ENCODE results near the gene GPC6. TPM values are rescaled to one million over a fixed set of nuclear protein-coding genes. Genes with fewer than 3 reads are reported as not detected.
A peak's percentile ranks its signal among the peaks of the same experiment; 100 is the strongest.

The GPC6 gene
- polyA plus RNA-seq, 2 of the 4 experiments (the other 2 are of a cell fraction): 8.0 to 14.4 TPM

- CTCF ChIA-PET: no interaction called here
- no peaks in the 10 kb centered on the region for H3K4me1 ChIP-seq
- DNase-seq (ENCODE audit: low read depth in 1 of 2, low spot score in 1 of 2) (no peak), ATAC-seq (no peak), FAIRE-seq (no peak)
- 33% methylated on average over 1 of the region's 1 CpG for WGBS (ENCODE audit: missing lambda C conversion rate)
- no peak overlapping the region for H3K4me3 ChIP-seq
- POLR2A ChIA-PET: no interaction called here
- H3K9me3 ChIP-seq: no peaks in the 10 kb centered on the region
- H3K4me2 ChIP-seq: no peak overlapping the region
- H3K27ac ChIP-seq: no peak overlapping the region
- TF ChIP-seq ZFP36 (IDR thresholded peaks at IDR 0.05; ENCODE audit: borderline replicate concordance, partially characterized antibody) (no peak), JUNB (IDR thresholded peaks at IDR 0.05) (no peak)
- TF ChIP-seq, protein P1, sequence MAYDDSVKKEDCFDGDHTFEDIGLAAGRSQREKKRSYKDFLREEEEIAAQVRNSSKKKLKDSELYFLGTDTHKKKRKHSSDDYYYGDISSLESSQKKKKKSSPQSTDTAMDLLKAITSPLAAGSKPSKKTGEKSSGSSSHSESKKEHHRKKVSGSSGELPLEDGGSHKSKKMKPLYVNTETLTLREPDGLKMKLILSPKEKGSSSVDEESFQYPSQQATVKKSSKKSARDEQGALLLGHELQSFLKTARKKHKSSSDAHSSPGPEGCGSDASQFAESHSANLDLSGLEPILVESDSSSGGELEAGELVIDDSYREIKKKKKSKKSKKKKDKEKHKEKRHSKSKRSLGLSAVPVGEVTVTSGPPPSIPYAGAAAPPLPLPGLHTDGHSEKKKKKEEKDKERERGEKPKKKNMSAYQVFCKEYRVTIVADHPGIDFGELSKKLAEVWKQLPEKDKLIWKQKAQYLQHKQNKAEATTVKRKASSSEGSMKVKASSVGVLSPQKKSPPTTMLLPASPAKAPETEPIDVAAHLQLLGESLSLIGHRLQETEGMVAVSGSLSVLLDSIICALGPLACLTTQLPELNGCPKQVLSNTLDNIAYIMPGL (CRISPR knock-in tag; IDR thresholded peaks at IDR 0.05; ENCODE audit: borderline replicate concordance): no peak
These were observed 497.6 kb downstream of the GPC6 start for GRCh38 chr13:93724187-93724586.

- POLR2A ChIA-PET: no interaction called here
- 0 out of 3 replicates have a peak overlapping the region, but pooled peaks have one; percentile 25 for H3K4me2 ChIP-seq
- ATAC-seq: no peak
- TF ChIP-seq RARB (CRISPR knock-in tag; IDR thresholded peaks at IDR 0.05) (no peak), TP53 (CRISPR knock-in tag; IDR thresholded peaks at IDR 0.05) (no peak), POLR2AphosphoS2 (conservative IDR thresholded peaks at IDR 0.05; ENCODE audit: low read length) (no peak)
- no peaks in the 10 kb centered on the region for H3K4me1 ChIP-seq
- FAIRE-seq: no peak
- H3K4me3 ChIP-seq: no peak overlapping the region
- DNase-seq (ENCODE audit: low read depth in 1 of 2, low spot score in 1 of 2): no peak
- CTCF ChIA-PET: no interaction called here
- no peaks in the 10 kb centered on the region for H3K9me3 ChIP-seq
- 22% methylated on average over 5 of the region's 6 CpGs for WGBS (ENCODE audit: missing lambda C conversion rate)
- H3K27ac ChIP-seq: no peak overlapping the region
These were observed 499.8 kb downstream of the GPC6 start for GRCh38 chr13:93726173-93726957.

DNA sequence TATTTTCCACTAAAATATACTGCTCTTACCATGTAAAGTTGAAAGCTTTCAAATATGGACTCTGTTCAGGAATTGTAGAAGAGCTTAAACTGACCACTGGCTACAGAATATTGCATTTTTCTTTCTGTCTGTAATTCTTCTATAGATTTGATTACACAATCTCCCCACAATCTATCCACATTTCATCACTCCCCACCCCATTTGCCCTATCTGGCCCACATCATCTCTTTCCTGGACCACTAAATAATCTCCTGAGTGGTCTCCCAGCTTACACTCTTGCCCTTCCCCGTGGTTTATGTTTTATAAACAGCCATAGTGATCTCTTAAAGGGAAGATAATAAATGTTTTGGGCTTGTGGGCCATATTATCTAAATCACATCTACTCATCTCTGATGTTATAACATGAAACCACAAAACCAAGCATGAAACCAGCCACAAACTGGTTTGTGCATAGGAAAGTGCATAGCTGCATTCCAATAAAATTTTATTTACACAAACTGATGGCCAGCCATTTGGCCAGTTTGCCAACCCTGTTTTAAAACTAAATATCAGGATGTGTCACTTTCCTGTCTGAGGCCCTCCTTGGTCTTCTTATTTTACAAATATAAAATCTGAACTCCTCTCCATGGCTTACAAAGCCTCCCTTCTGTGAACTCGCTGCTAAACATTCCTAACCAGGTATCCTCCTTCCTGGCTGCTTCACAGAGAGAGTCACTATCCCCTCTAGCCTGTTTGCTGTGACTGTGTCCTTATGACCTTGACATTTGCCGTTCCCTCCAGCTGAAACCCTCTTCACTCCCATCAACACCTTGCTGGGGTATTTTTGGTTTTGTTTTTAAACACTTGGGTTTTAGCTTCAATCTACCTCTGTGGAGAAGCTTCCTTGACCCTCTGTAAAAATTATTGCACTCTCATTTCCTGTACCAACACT, 500.9 kb downstream of the GPC6 start:
- Histone ChIP-seq H3K4me2 (no peak overlapping the region), H3K9me3 (no peaks in the 10 kb centered on the region), H3K4me1 (no peaks in the 10 kb centered on the region), H3K27ac (no peak overlapping the region), H3K4me3 (no peak overlapping the region)
- CTCF ChIA-PET: no interaction called here
- POLR2A ChIA-PET: no interaction called here
- ATAC-seq (no peak), FAIRE-seq (no peak), DNase-seq (ENCODE audit: low read depth in 1 of 2, low spot score in 1 of 2) (no peak)
- 26% methylated on average over 3 of the region's 3 CpGs for WGBS (ENCODE audit: missing lambda C conversion rate)
- no peak for TF ChIP-seq ESRRA (IDR thresholded peaks at IDR 0.05; ENCODE audit: borderline replicate concordance, low read length)
- no peak for TF ChIP-seq ATOH8 (CRISPR knock-in tag; IDR thresholded peaks at IDR 0.05; ENCODE audit: low read depth)
- TF ChIP-seq CEBPB (IDR thresholded peaks at IDR 0.05): no peak
- TF ChIP-seq, protein P2, sequence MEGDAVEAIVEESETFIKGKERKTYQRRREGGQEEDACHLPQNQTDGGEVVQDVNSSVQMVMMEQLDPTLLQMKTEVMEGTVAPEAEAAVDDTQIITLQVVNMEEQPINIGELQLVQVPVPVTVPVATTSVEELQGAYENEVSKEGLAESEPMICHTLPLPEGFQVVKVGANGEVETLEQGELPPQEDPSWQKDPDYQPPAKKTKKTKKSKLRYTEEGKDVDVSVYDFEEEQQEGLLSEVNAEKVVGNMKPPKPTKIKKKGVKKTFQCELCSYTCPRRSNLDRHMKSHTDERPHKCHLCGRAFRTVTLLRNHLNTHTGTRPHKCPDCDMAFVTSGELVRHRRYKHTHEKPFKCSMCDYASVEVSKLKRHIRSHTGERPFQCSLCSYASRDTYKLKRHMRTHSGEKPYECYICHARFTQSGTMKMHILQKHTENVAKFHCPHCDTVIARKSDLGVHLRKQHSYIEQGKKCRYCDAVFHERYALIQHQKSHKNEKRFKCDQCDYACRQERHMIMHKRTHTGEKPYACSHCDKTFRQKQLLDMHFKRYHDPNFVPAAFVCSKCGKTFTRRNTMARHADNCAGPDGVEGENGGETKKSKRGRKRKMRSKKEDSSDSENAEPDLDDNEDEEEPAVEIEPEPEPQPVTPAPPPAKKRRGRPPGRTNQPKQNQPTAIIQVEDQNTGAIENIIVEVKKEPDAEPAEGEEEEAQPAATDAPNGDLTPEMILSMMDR (IDR thresholded peaks at IDR 0.05): no peak
- TF ChIP-seq GATA3 (IDR thresholded peaks at IDR 0.05; ENCODE audit: borderline replicate concordance): no peak
- TF ChIP-seq RFX5 (IDR thresholded peaks at IDR 0.05): no peak
- TF ChIP-seq EHF (CRISPR knock-in tag; IDR thresholded peaks at IDR 0.05): no peak
- no peak for TF ChIP-seq JUN (IDR thresholded peaks at IDR 0.05)
- TF ChIP-seq CBX2 (IDR thresholded peaks at IDR 0.05; ENCODE audit: borderline replicate concordance, low read depth): no peak
- no peak for TF ChIP-seq RAD21 (conservative IDR thresholded peaks at IDR 0.05 in 1 of 2, IDR thresholded peaks at IDR 0.05 in 1 of 2)
- TF ChIP-seq RARB (CRISPR knock-in tag; IDR thresholded peaks at IDR 0.05): no peak
- TF ChIP-seq TP53 (CRISPR knock-in tag; IDR thresholded peaks at IDR 0.05): no peak
- TF ChIP-seq FOXS1 (CRISPR knock-in tag; IDR thresholded peaks at IDR 0.05): no peak
- TF ChIP-seq HDAC2 (IDR thresholded peaks at IDR 0.05): no peak
- no peak for TF ChIP-seq PBX3 (IDR thresholded peaks at IDR 0.05)
- no peak for TF ChIP-seq HEYL (CRISPR knock-in tag; IDR thresholded peaks at IDR 0.05)

All from A549 (cell line).